Effector memory CD8-positive, alpha-beta T cell (primary cell): ENCODE measurements around the gene KRTAP10-5.
"Not testable (repeated sequence)": the region's sequence is repeated elsewhere in the genome, so short reads cannot be mapped to it uniquely, and the experiment has no call there.

Experiments used
- ATAC-seq: fragments of 150-1000 bp; cut with Tn5 transposase; replicated peaks from 2 replicates; pipeline ENCODE4 v1.10.0; 2021; ENCODE audit warnings: mild to moderate bottlenecking, moderate library complexity
- DNase-seq, 3 experiments: peaks; one replicate each; pipeline ENCODE4 v3.0.0; 2021
- H3K27ac Mint-ChIP-seq, 2 donors: one replicate each; pipeline ENCODE4 v1.8.0; 2022; ENCODE audit warnings: mild to moderate bottlenecking in 2 of 2, mixed read lengths in 2 of 2, moderate library complexity in 2 of 2
- H3K27me3 Mint-ChIP-seq, 2 donors: one replicate each; pipeline ENCODE4 v1.8.0; 2022; ENCODE audit warnings: mixed read lengths in 2 of 2
- H3K36me3 Mint-ChIP-seq: one replicate; pipeline ENCODE4 v1.8.0; 2022; ENCODE audit warnings: mild to moderate bottlenecking, moderate library complexity, mixed read lengths; ENCODE audit not compliant: insufficient read depth
- H3K4me1 Mint-ChIP-seq, 2 donors: one replicate each; pipeline ENCODE4 v1.8.0; 2022; ENCODE audit warnings: low read depth in 2 of 2, mixed read lengths in 2 of 2
- H3K4me3 Mint-ChIP-seq, 2 donors: one replicate each; pipeline ENCODE4 v1.8.0; 2022; ENCODE audit warnings: mild to moderate bottlenecking in 2 of 2, mixed read lengths in 2 of 2, moderate library complexity in 2 of 2
- H3K9me3 Mint-ChIP-seq, 2 donors: one replicate each; pipeline ENCODE4 v1.8.0; 2022; ENCODE audit warnings: mixed read lengths in 2 of 2
- total RNA-seq, 9 experiments: gene quantifications; one replicate each; lab custom pipeline; 2026; lab: John Stamatoyannopoulos, UW

KRTAP10-5 gene
- total RNA-seq = 0 reads per million in 9 experiments

- H3K4me3 Mint-ChIP-seq = peak within 1 kb of the TSS in 1 of 2 donors; percentile 52
- not testable (repeated sequence) for H3K9me3 Mint-ChIP-seq, H3K4me1 Mint-ChIP-seq, H3K27ac Mint-ChIP-seq, ATAC-seq, H3K36me3 Mint-ChIP-seq, DNase-seq
- peaks cover 19 to 68% of the 10 kb centered on the region in 2 donors for H3K27me3 Mint-ChIP-seq
Measured at GRCh38 chr21:44580231-44580821, at the start of gene KRTAP10-5. KRTAP10-5 (minus strand) TSS chr21:44580604; CDS start chr21:44580578, 26 bp downstream.

GRCh38 chr21:44628707-44629391, 48.4 kb upstream of the KRTAP10-5 start:
- Mint-ChIP-seq H3K9me3 (peaks cover 21 to 34% of the 10 kb centered on the region in 2 donors), H3K4me3 (no peak overlapping the region), H3K36me3 (peaks cover 16% of the 10 kb centered on the region), H3K27me3 (no peaks in the 10 kb centered on the region), H3K4me1 (peaks cover 41 to 43% of the 10 kb centered on the region in 2 donors), H3K27ac (peak overlapping the region; percentile 77 to 87)
- DNase-seq = no peak
- no peak for ATAC-seq

- peaks cover 27 to 38% of the 10 kb centered on the region in 2 donors for H3K9me3 Mint-ChIP-seq
- H3K4me3 Mint-ChIP-seq = peak overlapping the region; percentile 12 to 68
- DNase-seq, ATAC-seq, H3K27me3 Mint-ChIP-seq: not testable (repeated sequence)
- peaks cover 41 to 50% of the 10 kb centered on the region in 2 donors for H3K4me1 Mint-ChIP-seq
- peak overlapping the region; percentile 41 to 90 for H3K27ac Mint-ChIP-seq
- H3K36me3 Mint-ChIP-seq = peaks cover 13% of the 10 kb centered on the region
Measured at GRCh38 chr21:44627831-44628233, 47.4 kb upstream of the KRTAP10-5 start.

- not testable (repeated sequence) for H3K27me3 Mint-ChIP-seq, ATAC-seq, DNase-seq
- Mint-ChIP-seq H3K4me1 (peaks cover 41 to 56% of the 10 kb centered on the region in 2 donors), H3K27ac (peak overlapping the region; percentile 41 to 90), H3K4me3 (peak overlapping the region; percentile 12 to 68), H3K9me3 (peaks cover 27 to 42% of the 10 kb centered on the region in 2 donors), H3K36me3 (peaks cover 13% of the 10 kb centered on the region)
Measured at GRCh38 chr21:44627181-44627822, 46.9 kb upstream of the KRTAP10-5 start.

GRCh38 chr21:44626673-44627143, 46.3 kb upstream of the KRTAP10-5 start, which contains the start of gene KRTAP10-9:
KRTAP10-9 (plus strand) TSS chr21:44627093; CDS start chr21:44627172, 79 bp downstream.
- Mint-ChIP-seq H3K27me3 (no peaks in the 10 kb centered on the region), H3K36me3 (peaks cover 13% of the 10 kb centered on the region), H3K4me3 (peak within 1 kb of the TSS; percentile 68 to 75), H3K4me1 (peaks cover 42 to 56% of the 10 kb centered on the region in 2 donors), H3K9me3 (peaks cover 23 to 46% of the 10 kb centered on the region in 2 donors), H3K27ac (peak within 1 kb of the TSS; percentile 89 to 90)
- DNase-seq (no peak), ATAC-seq (no peak)

- DNase-seq (peak; percentile 39 to 50 (median 42)), ATAC-seq (peak; percentile 97)
- Mint-ChIP-seq H3K4me3 (peak overlapping the region; percentile 61 to 75), H3K27me3 (no peaks in the 10 kb centered on the region), H3K4me1 (peaks cover 42 to 56% of the 10 kb centered on the region in 2 donors), H3K9me3 (peaks cover 21 to 42% of the 10 kb centered on the region in 2 donors), H3K36me3 (peaks cover 13% of the 10 kb centered on the region), H3K27ac (peak overlapping the region; percentile 89 to 90)
Measured at GRCh38 chr21:44626262-44626661, 45.9 kb upstream of the KRTAP10-5 start.

- ATAC-seq = no peak
- Mint-ChIP-seq H3K9me3 (peaks cover 18 to 39% of the 10 kb centered on the region in 2 donors), H3K36me3 (peaks cover 13% of the 10 kb centered on the region), H3K27me3 (no peaks in the 10 kb centered on the region), H3K27ac (peak overlapping the region; percentile 89 to 90), H3K4me3 (peak overlapping the region; percentile 61 to 75), H3K4me1 (peaks cover 40 to 54% of the 10 kb centered on the region in 2 donors)
- DNase-seq = no peak
Measured at GRCh38 chr21:44625756-44626155, 45.4 kb upstream of the KRTAP10-5 start.

- peaks cover 6% of the 10 kb centered on the region for H3K36me3 Mint-ChIP-seq
- H3K9me3 Mint-ChIP-seq = peaks cover 16 to 45% of the 10 kb centered on the region in 2 donors
- no peaks in the 10 kb centered on the region for H3K27me3 Mint-ChIP-seq
- H3K4me1 Mint-ChIP-seq = peaks cover 41 to 55% of the 10 kb centered on the region in 2 donors
- DNase-seq (no peak), ATAC-seq (no peak)
- H3K27ac Mint-ChIP-seq = no peak overlapping the region
- H3K4me3 Mint-ChIP-seq = no peak overlapping the region
Measured at GRCh38 chr21:44623575-44623974, 43.2 kb upstream of the KRTAP10-5 start.

GRCh38 chr21:44619886-44620285, 39.5 kb upstream of the KRTAP10-5 start:
- H3K4me1 Mint-ChIP-seq = peaks cover 34 to 56% of the 10 kb centered on the region in 2 donors
- H3K27ac Mint-ChIP-seq = peak overlapping the region; percentile 91 to 94

GRCh38 chr21:44618909-44619308, 38.5 kb upstream of the KRTAP10-5 start:
- peak overlapping the region; percentile 91 to 94 for H3K27ac Mint-ChIP-seq
- peak; percentile 99 for ATAC-seq
- H3K36me3 Mint-ChIP-seq = peaks cover 9% of the 10 kb centered on the region
- peak; percentile 53 to 58 (median 53) for DNase-seq
- H3K4me3 Mint-ChIP-seq = peak overlapping the region; percentile 76 to 81
- H3K9me3 Mint-ChIP-seq = peaks cover 14 to 41% of the 10 kb centered on the region in 2 donors
- H3K4me1 Mint-ChIP-seq = peaks cover 33 to 54% of the 10 kb centered on the region in 2 donors
- no peaks in the 10 kb centered on the region for H3K27me3 Mint-ChIP-seq

More at GRCh38 chr21:44619886-44620285, 39.5 kb upstream of the KRTAP10-5 start:
- ATAC-seq (no peak), DNase-seq (no peak)
- Mint-ChIP-seq H3K4me3 (peak overlapping the region in 1 of 2 donors; percentile 81), H3K27me3 (no peaks in the 10 kb centered on the region), H3K36me3 (peaks cover 5% of the 10 kb centered on the region), H3K9me3 (peaks cover 16 to 45% of the 10 kb centered on the region in 2 donors)

GRCh38 chr21:44618504-44618903, 38.1 kb upstream of the KRTAP10-5 start:
- no peaks in the 10 kb centered on the region for H3K27me3 Mint-ChIP-seq
- DNase-seq (peak in 1 of 3 experiments; percentile 8), ATAC-seq (peak; percentile 46)
- H3K4me3 Mint-ChIP-seq = peak overlapping the region; percentile 76 to 81
- H3K9me3 Mint-ChIP-seq = peaks cover 10 to 37% of the 10 kb centered on the region in 2 donors
- peaks cover 33 to 50% of the 10 kb centered on the region in 2 donors for H3K4me1 Mint-ChIP-seq
- H3K36me3 Mint-ChIP-seq = peaks cover 10% of the 10 kb centered on the region
- H3K27ac Mint-ChIP-seq = peak overlapping the region; percentile 91 to 94

- H3K36me3 Mint-ChIP-seq = peaks cover 10% of the 10 kb centered on the region
- H3K27ac Mint-ChIP-seq = peak overlapping the region in 1 of 2 donors; percentile 91
- peaks cover 31 to 40% of the 10 kb centered on the region in 2 donors for H3K4me1 Mint-ChIP-seq
- DNase-seq (no peak), ATAC-seq (no peak)
- H3K4me3 Mint-ChIP-seq = peak overlapping the region in 1 of 2 donors; percentile 41
- H3K9me3 Mint-ChIP-seq = peaks cover 8 to 22% of the 10 kb centered on the region in 2 donors
- no peaks in the 10 kb centered on the region for H3K27me3 Mint-ChIP-seq
Measured at GRCh38 chr21:44617071-44617501, 36.7 kb upstream of the KRTAP10-5 start.

- peak overlapping the region; percentile 85 to 91 for H3K27ac Mint-ChIP-seq
- ATAC-seq = no peak
Measured at GRCh38 chr21:44616591-44616926, 36.2 kb upstream of the KRTAP10-5 start.

More at GRCh38 chr21:44616591-44616926, 36.2 kb upstream of the KRTAP10-5 start:
- H3K9me3 Mint-ChIP-seq = peaks cover 8 to 20% of the 10 kb centered on the region in 2 donors
- peaks cover 10% of the 10 kb centered on the region for H3K36me3 Mint-ChIP-seq
- no peaks in the 10 kb centered on the region for H3K27me3 Mint-ChIP-seq
- H3K4me3 Mint-ChIP-seq = no peak overlapping the region
- H3K4me1 Mint-ChIP-seq = peaks cover 31 to 40% of the 10 kb centered on the region in 2 donors
- no peak for DNase-seq
